ENCODE measurements around the gene PLCE1. TPM values are rescaled to one million over a fixed set of nuclear protein-coding genes. Genes with fewer than 3 reads are reported as not detected.
"Not testable (repeated sequence)": the region's sequence is repeated elsewhere in the genome, so short reads cannot be mapped to it uniquely, and the experiment has no call there.

Gene PLCE1
- not detected for total RNA-seq

DNA sequence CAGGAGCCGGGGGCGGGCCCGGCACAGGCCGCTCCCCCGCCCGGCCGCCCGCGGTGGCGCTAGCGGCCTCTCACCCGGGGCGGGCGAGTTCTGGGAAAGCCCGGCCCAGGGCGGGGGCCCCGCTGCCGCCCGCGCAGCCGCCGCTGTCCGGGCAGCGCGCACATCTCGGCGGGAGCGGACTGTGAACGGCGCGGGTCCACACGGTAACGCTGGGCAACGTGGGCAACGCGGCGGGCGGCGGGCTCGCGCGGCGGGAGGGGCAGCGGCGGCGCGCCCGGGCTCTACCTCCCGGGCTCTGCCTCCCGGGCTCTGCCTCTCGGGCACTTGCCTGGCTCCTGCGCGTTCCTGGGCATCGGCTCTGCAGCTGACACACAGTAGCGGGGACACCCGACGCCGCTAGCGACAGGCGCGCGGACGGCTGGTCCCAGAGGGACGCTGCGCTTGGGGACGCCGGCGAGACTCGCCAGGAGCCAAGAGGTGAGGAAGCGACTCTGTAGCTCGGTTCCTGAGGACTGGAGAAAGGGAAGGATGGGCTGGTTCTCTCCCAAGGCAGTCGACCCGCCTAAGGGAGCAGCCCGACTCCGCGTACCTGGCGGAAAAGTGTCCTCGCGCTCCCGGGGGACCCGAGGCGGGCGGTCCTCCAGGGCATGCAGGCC, at the start of gene PLCE1:
Gene PLCE1 (plus strand): TSS at position 150 of the 656 bp plus-strand sequence. CDS start 37,116 bp downstream, outside the sequence.
- Mint-ChIP-seq H3K36me3 (no peaks in the 10 kb centered on the region), H3K4me1 (no peaks in the 10 kb centered on the region), H3K27ac (no peak within 1 kb of the TSS), H3K27me3 (peaks cover 73% of the 10 kb centered on the region), H3K4me3 (peak within 1 kb of the TSS; percentile 40), H3K9me3 (no peaks in the 10 kb centered on the region)
- peak; percentile 15 for DNase-seq

DNA sequence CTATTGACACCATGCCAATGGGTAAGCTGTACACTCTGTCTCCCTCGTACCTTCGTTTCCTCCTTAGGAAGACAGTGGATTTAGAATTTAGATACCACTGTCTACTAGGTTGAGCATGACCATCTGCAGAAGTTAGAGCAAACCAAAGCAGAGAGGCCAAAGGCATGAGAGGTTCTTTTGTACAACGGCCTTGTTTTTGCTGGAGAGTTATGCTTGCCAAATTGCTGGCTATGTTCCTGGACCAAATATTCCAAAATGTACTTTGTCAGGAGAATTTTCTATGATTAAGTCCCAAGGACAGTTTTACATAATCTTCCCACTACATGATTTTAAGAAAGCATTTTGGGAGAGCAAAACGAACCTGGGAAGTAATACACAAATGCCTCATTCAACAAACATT, 47.9 kb upstream of the PLCE1 start:
- Mint-ChIP-seq H3K9me3 (no peaks in the 10 kb centered on the region), H3K4me1 (no peaks in the 10 kb centered on the region), H3K4me3 (no peak overlapping the region), H3K27me3 (no peaks in the 10 kb centered on the region), H3K27ac (no peak overlapping the region), H3K36me3 (no peaks in the 10 kb centered on the region)
- no peak for DNase-seq

DNA sequence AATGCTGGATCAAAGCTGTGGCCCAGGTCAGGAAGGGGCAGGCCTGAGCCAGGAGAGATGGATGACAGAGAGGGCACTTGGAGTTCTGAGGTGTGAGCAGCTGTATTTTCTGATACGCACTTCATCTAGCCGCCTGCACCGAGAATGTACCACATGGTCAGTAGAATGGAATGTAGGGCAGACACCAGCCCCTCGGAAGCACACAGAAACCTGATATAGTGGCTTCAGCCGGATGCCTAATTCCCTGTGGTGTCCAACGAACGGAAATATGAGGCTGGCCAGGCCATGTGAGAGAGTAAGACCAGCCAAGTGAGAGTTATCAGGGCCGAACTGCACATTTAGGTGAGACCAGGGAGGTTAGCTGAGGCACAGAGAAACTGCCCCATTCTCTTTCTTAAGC, 46.7 kb upstream of the PLCE1 start:
- Mint-ChIP-seq H3K27me3 (no peaks in the 10 kb centered on the region), H3K4me1 (no peaks in the 10 kb centered on the region), H3K9me3 (no peaks in the 10 kb centered on the region), H3K36me3 (no peaks in the 10 kb centered on the region), H3K4me3 (no peak overlapping the region), H3K27ac (no peak overlapping the region)
- no peak for DNase-seq

DNA sequence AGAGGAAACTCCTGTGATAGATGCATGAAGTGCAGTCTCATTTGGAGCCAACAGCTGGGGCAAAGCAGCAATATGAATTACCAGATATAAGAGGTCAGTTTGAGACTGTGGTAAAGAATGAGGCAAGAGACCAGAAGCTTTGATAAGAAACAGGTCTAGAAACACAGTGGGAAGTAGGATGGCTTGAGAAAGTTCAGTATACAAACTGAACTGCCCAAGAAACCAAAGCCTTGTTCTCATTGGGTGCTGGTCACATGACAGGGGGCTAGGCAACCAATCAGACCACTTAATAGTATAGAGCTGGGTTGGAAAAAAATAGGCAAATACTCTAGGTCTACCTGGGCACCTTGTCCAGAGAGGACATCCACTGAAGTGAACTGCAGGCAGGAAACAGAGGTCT, 46.2 kb upstream of the PLCE1 start:
- H3K4me3 Mint-ChIP-seq: no peak overlapping the region
- H3K27me3 Mint-ChIP-seq: no peaks in the 10 kb centered on the region
- no peaks in the 10 kb centered on the region for H3K9me3 Mint-ChIP-seq
- no peak overlapping the region for H3K27ac Mint-ChIP-seq
- no peaks in the 10 kb centered on the region for H3K36me3 Mint-ChIP-seq
- no peaks in the 10 kb centered on the region for H3K4me1 Mint-ChIP-seq
- no peak for DNase-seq

DNA sequence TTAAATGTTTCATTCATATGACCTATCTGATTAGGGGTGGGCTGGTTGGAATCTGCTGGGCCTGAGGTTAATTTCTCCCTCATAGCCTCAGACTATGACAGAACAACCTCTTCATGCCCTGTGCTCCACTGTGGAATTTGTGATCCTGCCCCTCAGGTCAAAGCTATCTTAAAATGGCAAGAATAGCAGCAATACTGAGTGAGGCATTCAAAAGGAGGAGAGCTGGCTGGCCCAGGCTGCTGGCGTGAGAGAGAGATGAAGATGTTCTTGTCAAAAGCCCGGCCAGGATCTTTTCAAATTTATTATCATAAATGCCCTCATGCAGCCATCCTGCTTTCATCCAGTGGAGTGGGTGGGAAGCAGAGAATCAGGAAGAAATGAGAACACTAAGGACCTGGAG, 41.8 kb upstream of the PLCE1 start:
- H3K4me3 Mint-ChIP-seq: no peak overlapping the region
- no peak overlapping the region for H3K27ac Mint-ChIP-seq
- no peaks in the 10 kb centered on the region for H3K27me3 Mint-ChIP-seq
- no peaks in the 10 kb centered on the region for H3K9me3 Mint-ChIP-seq
- no peaks in the 10 kb centered on the region for H3K4me1 Mint-ChIP-seq
- H3K36me3 Mint-ChIP-seq: no peaks in the 10 kb centered on the region
- DNase-seq: no peak

DNA sequence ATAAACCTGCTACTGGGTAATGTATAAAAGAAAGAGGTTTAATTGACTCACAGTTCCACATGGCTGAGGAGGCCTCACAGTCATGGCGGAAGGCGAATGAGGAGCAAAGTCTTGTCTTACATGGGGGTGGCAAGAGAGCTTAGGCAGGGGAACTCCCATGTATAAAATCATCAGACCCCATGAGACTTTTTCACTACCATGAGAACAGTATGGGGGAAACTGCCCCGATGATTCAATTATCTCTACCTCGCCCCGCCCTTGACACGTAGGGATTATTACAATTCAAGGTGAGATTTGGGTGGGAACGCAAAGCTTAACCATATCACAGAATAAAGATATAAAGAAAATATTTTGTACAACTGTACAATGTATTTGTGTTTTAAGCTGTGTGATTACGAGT, 39.4 kb upstream of the PLCE1 start:
- Mint-ChIP-seq H3K36me3 (no peaks in the 10 kb centered on the region), H3K9me3 (no peaks in the 10 kb centered on the region), H3K4me1 (no peaks in the 10 kb centered on the region), H3K4me3 (no peak overlapping the region), H3K27me3 (no peaks in the 10 kb centered on the region), H3K27ac (no peak overlapping the region)
- DNase-seq: no peak

DNA sequence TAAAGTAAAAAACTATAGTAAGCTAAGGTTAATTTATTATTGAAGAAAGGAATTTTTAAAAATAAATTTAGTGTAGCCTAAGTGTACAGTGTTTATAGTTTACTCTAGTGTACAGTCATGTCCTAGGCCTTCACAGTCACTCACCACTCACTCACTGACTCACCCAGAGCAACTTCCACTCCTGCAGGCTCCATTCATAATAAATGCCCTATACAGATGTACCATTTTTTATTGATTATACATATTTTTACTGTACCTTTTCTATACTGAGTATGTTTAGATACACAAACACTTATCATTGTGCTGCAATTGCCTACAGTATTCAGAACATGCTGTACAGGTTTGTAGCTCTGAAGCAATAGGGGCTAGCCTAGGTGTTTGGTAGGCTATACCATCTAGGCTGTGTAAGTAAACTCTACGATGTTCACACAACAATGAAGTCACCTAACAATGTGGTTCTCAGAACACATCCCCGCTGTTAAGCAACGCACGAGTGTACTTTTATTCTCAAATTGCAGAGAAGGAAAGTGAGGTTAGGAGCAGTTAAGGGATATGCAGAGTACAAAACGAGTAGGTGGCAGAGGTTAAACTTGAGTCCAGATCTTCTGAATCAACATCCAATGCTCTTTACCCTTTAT, 38.9 kb upstream of the PLCE1 start:
- H3K27me3 Mint-ChIP-seq: no peaks in the 10 kb centered on the region
- peaks cover under 1% of the 10 kb centered on the region for H3K36me3 Mint-ChIP-seq
- H3K27ac Mint-ChIP-seq: no peak overlapping the region
- no peak for DNase-seq
- H3K4me3 Mint-ChIP-seq: no peak overlapping the region
- no peaks in the 10 kb centered on the region for H3K4me1 Mint-ChIP-seq
- no peaks in the 10 kb centered on the region for H3K9me3 Mint-ChIP-seq

DNA sequence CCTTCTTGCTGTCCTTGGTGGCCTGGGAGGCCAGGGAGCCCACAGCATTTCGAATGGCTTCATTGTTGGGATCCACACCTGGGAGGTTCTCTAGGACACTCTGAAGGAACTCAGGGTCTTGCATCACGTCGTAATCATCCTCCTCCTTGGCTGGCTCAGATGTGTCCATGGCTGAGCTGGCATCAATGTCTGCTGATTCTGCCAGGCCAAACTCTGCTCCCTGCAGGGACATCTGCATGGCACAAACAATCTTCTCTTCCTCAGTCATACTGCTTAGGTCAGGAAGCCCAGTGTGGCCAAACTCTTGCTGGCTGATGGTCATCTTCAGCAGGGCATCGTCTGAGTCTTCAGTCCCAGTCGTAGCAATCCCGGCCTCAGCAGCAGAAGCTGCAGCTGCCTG, 34.9 kb upstream of the PLCE1 start:
- H3K27me3 Mint-ChIP-seq: no peaks in the 10 kb centered on the region
- H3K36me3 Mint-ChIP-seq: peaks cover 2% of the 10 kb centered on the region
- H3K9me3 Mint-ChIP-seq: no peaks in the 10 kb centered on the region
- H3K4me1 Mint-ChIP-seq: no peaks in the 10 kb centered on the region
- no peak overlapping the region for H3K27ac Mint-ChIP-seq
- H3K4me3 Mint-ChIP-seq: no peak overlapping the region
- DNase-seq: no peak

DNA sequence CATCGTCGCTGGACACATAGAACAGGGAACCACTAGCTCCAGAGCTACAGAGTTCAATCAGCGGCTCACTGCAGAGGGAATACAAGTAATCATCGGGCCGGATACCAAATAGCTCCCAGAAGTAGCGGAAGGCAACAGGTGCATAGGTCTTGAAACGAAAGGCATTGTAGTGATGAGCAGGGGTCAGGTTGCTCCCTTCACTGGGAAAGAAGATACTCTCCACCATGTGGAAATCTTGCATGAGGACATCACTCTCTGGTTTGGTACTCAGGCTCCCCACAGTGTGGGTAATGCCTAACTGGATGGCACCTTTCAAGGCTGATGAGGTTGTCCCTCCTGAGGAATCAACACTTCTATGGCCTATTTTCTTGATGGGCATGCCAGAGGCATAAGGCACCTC, 32.7 kb upstream of the PLCE1 start:
- not testable (repeated sequence) for H3K36me3 Mint-ChIP-seq, H3K4me3 Mint-ChIP-seq, H3K27me3 Mint-ChIP-seq, H3K4me1 Mint-ChIP-seq, H3K27ac Mint-ChIP-seq, DNase-seq, H3K9me3 Mint-ChIP-seq

DNA sequence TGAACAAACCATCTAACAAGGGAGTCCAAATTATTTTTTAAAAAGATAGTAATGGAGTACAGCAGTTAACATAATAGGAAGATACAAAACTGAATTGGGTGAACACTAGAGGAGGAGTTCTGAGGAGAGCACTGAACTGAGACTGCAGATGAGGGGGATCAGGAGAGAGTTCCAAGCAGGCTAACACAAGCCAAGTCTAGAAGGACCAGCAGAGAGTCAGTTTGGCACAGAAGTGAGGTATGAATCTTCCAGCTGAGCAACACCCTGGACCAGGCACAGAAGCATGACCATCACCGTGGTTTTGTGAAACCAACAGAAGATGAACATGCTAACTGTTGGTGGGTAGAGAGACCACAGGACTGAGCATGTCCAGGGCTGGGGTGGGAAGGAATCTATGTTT, 30.8 kb upstream of the PLCE1 start:
- Mint-ChIP-seq H3K27me3 (no peaks in the 10 kb centered on the region), H3K36me3 (peaks cover 2% of the 10 kb centered on the region), H3K27ac (no peak overlapping the region), H3K4me3 (no peak overlapping the region), H3K4me1 (no peaks in the 10 kb centered on the region), H3K9me3 (no peaks in the 10 kb centered on the region)
- no peak for DNase-seq

DNA sequence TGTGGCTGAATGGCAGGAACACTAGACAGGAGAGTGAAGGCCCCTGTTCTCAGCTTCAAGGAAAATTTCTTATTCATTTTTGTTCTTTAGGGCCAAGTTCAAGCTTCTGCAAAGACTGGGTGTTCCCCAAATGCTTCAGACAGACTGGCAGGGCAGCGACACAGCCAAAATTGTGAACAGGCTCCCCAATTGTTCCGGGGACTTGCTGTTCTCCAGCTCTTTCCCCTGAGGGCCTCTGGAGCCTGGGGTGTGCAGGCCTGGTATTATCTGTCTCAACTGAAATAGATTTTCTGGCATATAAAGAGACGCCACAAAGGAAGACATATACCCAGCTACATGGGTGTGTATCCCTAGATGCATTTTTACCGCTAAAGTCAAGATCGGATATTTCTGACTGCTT, 30.3 kb upstream of the PLCE1 start:
- H3K4me1 Mint-ChIP-seq: no peaks in the 10 kb centered on the region
- H3K27me3 Mint-ChIP-seq: no peaks in the 10 kb centered on the region
- no peak overlapping the region for H3K4me3 Mint-ChIP-seq

DNA sequence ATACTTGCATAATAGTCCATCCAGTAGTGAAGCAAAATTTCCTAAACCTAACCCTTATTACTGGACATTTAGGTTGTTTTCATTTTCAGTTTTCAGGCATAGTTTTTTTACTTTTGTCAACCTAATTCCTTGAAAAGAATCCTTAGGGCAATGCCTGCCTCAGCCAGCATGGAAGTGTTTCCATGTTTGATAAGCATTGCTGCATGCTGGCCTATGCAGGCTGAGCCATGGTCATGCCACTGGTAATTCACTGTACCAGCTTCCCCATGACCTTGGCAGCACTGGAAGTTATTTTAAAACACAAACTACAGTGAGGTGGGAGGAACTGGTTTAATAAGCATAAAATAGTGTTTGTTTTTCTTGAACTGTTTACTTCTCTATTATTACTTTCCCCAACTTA, 27.8 kb upstream of the PLCE1 start:
- no peak for DNase-seq
- Mint-ChIP-seq H3K27me3 (no peaks in the 10 kb centered on the region), H3K4me3 (no peak overlapping the region), H3K4me1 (no peaks in the 10 kb centered on the region), H3K36me3 (no peaks in the 10 kb centered on the region), H3K9me3 (no peaks in the 10 kb centered on the region), H3K27ac (no peak overlapping the region)

More for the DNA sequence above, 30.3 kb upstream of the PLCE1 start:
- Mint-ChIP-seq H3K9me3 (no peaks in the 10 kb centered on the region), H3K36me3 (peaks cover 2% of the 10 kb centered on the region), H3K27ac (no peak overlapping the region)
- no peak for DNase-seq

DNA sequence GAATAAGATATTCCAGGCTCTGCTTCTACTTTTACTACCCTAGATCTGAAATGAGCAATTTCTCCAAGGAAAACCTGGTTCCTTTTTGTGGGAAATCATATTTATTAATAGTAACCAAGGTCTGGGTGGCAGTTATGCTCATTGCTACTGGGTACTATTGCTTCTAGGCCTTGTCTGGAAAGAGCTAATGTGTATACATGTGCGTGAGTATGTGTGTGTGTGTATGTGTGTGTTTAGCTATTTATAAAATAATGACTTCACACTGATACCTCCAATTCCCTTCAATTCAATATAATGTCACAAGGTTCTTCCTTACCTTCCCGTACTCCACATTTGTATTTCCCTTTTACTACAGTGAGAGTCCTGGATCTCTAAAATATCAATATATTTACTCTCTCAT, 26.0 kb upstream of the PLCE1 start:
- Mint-ChIP-seq H3K4me1 (no peaks in the 10 kb centered on the region), H3K27me3 (no peaks in the 10 kb centered on the region), H3K9me3 (no peaks in the 10 kb centered on the region), H3K36me3 (no peaks in the 10 kb centered on the region), H3K27ac (no peak overlapping the region), H3K4me3 (no peak overlapping the region)
- DNase-seq: no peak

DNA sequence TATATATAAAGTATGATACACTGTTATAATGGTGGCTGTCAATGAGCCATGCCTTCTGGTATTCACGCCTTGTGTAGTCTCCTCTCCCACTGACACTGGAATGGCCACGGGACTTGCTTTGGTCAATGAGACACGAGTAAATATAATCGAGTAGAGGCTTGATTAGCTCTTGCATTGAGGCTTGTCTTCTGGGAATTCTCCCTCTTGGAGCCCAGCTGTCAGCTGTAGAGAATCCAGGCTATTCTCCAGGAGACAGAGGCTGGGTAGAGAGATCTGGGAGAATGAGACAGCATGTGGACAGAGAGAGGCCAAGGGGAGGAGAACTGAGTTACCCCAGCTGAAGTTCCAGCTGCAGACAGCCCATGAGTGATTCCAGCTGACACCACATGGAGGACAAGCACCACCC, 25.2 kb upstream of the PLCE1 start:
- Mint-ChIP-seq H3K9me3 (no peaks in the 10 kb centered on the region), H3K36me3 (no peaks in the 10 kb centered on the region), H3K27ac (no peak overlapping the region), H3K4me1 (no peaks in the 10 kb centered on the region), H3K4me3 (no peak overlapping the region), H3K27me3 (no peaks in the 10 kb centered on the region)
- DNase-seq: no peak

DNA sequence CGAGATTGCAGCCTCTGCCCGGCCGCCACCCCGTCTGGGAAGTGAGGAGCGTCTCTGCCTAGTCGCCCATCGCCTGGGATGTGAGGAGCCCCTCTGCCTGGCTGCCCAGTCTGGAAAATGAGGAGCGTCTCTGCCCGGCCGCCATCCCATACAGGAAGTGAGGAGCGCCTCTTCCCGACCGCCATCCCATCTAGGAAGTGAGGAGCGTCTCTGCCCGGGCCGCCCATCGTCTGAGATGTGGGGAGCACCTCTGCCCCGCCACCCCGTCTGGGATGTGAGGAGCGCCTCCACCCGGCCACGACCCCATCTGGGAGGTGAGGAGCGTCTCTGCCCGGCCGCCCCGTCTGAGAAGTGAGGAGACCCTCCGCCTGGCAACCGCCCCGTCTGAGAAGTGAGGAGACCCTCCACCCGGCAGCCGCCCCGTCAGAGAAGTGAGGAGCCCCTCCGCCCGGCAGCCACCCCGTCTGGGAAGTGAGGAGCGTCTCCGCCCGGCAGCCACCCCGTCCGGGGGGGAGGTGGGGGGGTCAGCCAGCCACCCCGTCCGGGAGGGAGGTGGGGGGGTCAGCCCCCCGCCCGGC, 23.2 kb upstream of the PLCE1 start:
- H3K27ac Mint-ChIP-seq, H3K4me3 Mint-ChIP-seq, H3K4me1 Mint-ChIP-seq: not testable (repeated sequence)

More for the DNA sequence above, 23.2 kb upstream of the PLCE1 start:
- not testable (repeated sequence) for DNase-seq, H3K27me3 Mint-ChIP-seq, H3K36me3 Mint-ChIP-seq, H3K9me3 Mint-ChIP-seq

Data from activated naive CD8-positive, alpha-beta T cell treated with anti-CD3 and anti-CD28 coated beads for 36 hours (primary cell).